Stimulated activated naive CD8-positive, alpha-beta T cell treated with anti-CD3 and anti-CD28 coated beads, Interleukin-15, amount 100 ng/mL, for 72 hours (primary cell): ENCODE data around the gene ACADS.

Source experiments
- ATAC-seq: fragments of 150-1000 bp; cut with Tn5 transposase; 2 replicates; pipeline ENCODE4 v1.10.0; 2021; ENCODE audit warnings: mild to moderate bottlenecking, moderate library complexity
- DNase-seq, 2 donors: peaks; one replicate each; pipeline ENCODE4 v3.0.0; 2021 to 2022
- H3K27ac Mint-ChIP-seq, 2 donors: one replicate each; pipeline ENCODE4 v1.8.0; 2022; ENCODE audit warnings: mild to moderate bottlenecking in 2 of 2, mixed read lengths in 2 of 2, moderate library complexity in 2 of 2
- H3K27me3 Mint-ChIP-seq: one replicate; pipeline ENCODE4 v1.8.0; 2022; ENCODE audit warnings: mixed read lengths
- H3K4me1 Mint-ChIP-seq: one replicate; pipeline ENCODE4 v1.8.0; 2022; ENCODE audit warnings: mild to moderate bottlenecking, mixed read lengths
- H3K4me3 Mint-ChIP-seq, 2 donors: one replicate each; pipeline ENCODE4 v1.8.0; 2022; ENCODE audit warnings: mild to moderate bottlenecking in 2 of 2, mixed read lengths in 2 of 2, moderate library complexity in 1 of 2
- H3K9me3 Mint-ChIP-seq, 2 donors: one replicate each; pipeline ENCODE4 v1.8.0; 2022; ENCODE audit warnings: mixed read lengths in 2 of 2

Gene ACADS

DNA sequence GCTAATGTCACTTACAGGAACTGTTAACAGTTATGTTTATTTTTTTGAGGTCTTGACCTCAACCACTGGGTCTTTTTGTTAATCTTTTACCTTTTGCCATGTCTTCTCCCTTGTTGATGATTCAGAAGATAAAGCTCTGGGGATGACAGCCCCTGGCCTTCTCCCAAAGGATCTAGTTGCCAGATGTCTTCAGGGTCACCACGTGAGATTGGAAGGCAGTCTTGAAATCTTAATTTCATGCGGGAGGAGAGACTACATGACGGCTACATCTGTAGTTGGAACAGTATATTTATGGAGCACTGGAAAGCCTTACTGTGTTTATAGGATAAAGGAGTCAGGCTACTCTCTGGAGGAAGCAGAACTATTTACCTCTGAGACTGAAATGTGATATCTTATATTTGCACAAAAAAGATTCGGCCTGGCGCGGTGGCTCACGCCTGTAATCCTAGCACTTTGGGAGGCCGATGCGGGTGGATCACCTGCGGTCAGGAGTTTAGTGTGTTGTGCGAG is 33.0 kb upstream of the ACADS start:
- peaks cover 59% of the 10 kb centered on the region for H3K4me1 Mint-ChIP-seq
- peak overlapping the region in 1 of 2 donors; percentile 51 for H3K27ac Mint-ChIP-seq
- ATAC-seq = no peak
- H3K9me3 Mint-ChIP-seq = no peaks in the 10 kb centered on the region
- no peak overlapping the region for H3K4me3 Mint-ChIP-seq
- no peaks in the 10 kb centered on the region for H3K27me3 Mint-ChIP-seq
- DNase-seq = no peak

DNA sequence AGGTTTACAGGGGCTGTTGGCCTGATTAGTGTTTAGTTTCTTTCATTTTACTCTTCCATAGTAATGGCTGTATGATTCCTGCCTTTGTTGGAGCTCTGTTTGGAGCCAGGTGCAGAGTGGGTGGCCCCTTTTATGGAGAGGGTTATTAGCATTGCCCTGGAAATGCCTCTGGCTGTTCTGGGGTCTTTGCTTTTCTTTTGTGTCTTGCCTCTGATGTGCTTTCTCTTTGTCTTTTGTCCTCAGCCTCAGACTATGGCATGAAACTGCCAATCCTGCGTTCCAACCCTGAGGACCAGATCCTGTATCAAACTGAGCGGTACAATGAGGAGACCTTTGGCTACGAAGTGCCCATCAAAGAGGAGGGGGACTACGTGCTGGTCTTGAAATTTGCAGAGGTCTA is 31.8 kb upstream of the ACADS start:
- no peak for DNase-seq
- no peak overlapping the region for H3K4me3 Mint-ChIP-seq
- no peak for ATAC-seq
- peak overlapping the region in 1 of 2 donors; percentile 2 for H3K27ac Mint-ChIP-seq
- H3K9me3 Mint-ChIP-seq = no peaks in the 10 kb centered on the region
- H3K4me1 Mint-ChIP-seq = peaks cover 47% of the 10 kb centered on the region
- H3K27me3 Mint-ChIP-seq = no peaks in the 10 kb centered on the region

DNA sequence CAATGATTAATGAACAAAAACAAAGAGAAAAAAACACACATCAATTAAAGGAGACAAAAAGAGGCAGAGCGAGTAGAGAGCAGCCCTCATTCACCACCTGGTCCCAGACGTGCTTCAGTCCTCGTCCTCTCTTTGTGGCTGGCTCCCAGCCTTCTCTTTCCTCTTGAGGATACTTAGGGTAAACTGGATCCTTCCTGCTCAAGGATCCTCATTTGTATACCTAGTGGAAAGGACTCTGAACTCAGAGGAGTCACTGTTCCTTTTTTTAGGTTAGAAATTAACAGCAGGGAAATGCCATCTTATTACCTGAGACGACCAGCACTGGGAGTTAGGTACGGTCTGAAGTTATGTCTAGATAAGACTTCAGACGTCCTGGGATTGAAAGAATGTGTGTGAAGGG is 29.0 kb upstream of the ACADS start:
- H3K9me3 Mint-ChIP-seq = no peaks in the 10 kb centered on the region
- H3K4me1 Mint-ChIP-seq = peaks cover 22% of the 10 kb centered on the region
- no peak overlapping the region for H3K27ac Mint-ChIP-seq
- no peaks in the 10 kb centered on the region for H3K27me3 Mint-ChIP-seq
- DNase-seq (no peak), ATAC-seq (no peak)
- no peak overlapping the region for H3K4me3 Mint-ChIP-seq

DNA sequence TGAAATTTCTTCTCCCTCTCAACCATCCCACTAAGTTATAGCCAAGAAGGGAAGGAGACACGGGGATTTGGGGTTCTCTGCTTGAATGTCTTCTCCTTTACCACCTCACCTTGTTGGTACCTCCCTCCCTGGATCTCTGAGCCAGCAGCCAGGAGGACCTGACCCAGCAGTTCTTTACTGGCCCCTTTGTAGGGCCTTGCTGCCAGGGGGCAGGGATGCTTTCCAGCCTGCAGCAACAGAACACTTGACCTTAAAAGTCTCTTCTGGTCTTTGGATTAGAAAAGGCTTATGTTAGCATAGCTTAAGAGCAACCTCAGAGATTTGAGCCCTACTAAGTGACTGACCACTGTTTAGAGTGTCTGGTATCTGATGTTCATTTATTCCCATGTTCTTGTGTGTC is 28.3 kb upstream of the ACADS start:
- Mint-ChIP-seq H3K4me3 (no peak overlapping the region), H3K27me3 (no peaks in the 10 kb centered on the region), H3K27ac (no peak overlapping the region), H3K4me1 (peaks cover 16% of the 10 kb centered on the region), H3K9me3 (no peaks in the 10 kb centered on the region)
- no peak for ATAC-seq
- no peak for DNase-seq

DNA sequence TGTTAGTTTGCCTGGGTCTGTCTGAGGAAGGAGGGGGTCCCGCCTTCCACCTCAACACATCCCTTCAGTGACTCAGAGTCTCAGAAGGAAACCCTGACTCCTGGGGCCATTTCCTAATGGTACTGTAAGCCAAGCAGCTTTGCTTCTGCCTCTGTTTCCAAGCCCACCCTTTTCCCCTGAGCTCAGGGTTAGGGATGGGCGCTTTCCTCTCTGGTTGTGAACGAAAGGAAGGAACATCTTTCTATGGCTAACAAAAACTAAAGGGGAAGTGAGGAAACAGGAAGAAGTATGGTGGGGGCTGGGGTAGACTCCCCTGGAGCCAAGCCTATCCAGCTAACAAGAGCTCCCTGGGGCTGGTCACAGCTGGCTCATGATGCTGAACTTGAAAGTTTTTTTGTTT is 27.0 kb upstream of the ACADS start:
- Mint-ChIP-seq H3K4me1 (peaks cover 4% of the 10 kb centered on the region), H3K27ac (peak overlapping the region in 1 of 2 donors; percentile 44), H3K27me3 (no peaks in the 10 kb centered on the region), H3K4me3 (no peak overlapping the region), H3K9me3 (no peaks in the 10 kb centered on the region)
- ATAC-seq (no peak), DNase-seq (no peak)

DNA sequence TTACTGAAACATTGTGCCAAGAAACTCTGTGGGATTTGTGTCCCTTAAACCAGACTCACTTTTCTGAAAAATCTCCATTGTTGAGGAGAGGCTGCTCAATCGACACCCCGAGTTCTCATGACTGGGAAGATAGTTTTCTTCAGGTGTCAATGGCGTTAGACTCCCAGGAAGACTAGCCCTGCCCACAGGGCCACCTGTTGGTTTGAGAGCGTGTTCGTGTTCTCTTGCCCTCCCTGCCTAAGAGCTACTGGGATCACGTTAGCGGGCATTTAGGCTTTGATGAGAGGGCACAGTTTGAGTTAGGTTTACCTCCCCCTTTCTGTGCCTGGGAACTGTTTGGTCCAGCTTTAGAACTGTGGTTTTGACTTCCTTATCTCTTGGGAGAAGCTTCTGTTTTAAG is 26.1 kb upstream of the ACADS start:
- Mint-ChIP-seq H3K27me3 (no peaks in the 10 kb centered on the region), H3K27ac (no peak overlapping the region), H3K4me3 (no peak overlapping the region), H3K4me1 (no peaks in the 10 kb centered on the region), H3K9me3 (no peaks in the 10 kb centered on the region)
- DNase-seq = no peak
- no peak for ATAC-seq

DNA sequence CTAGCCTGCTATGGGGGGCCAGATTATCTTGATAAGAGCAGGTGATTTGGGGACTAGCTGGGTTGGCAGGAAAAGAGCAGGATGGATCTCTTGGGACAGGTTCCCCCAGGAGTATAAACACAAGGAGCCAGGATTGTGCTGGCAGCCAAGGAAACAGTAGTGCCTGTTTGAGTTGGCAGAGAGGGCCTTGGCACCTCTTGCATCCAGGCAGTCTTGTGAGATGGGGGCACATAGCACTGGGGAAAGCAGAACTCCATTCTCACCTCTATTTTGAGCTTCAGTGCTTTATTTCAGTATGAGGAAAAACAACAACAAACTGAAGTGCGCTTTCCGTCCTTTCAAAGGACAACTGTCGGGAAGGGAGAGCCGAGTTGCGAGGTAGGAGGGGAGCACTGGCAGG is 24.7 kb upstream of the ACADS start:
- H3K4me1 Mint-ChIP-seq = no peaks in the 10 kb centered on the region
- H3K27me3 Mint-ChIP-seq = no peaks in the 10 kb centered on the region

DNA sequence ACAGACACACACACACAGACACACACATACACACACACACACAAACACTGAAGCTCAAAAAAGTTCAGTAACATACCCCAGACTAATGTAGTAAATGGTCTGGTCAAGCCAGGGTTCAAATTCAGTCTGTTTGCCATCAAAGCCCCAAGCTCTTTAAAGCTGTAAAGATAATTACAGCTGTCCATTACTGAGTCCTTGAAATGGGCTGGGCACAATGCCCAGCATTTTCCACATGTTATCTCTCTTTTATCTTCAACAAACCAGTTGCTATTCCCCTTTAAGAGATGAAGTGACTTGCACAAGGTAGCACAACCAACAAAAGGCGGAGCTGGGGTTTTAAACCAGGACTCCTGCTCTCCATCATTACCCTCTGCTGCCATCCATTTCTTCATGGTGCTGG is 23.0 kb upstream of the ACADS start:
- H3K4me3 Mint-ChIP-seq = no peak overlapping the region
- H3K9me3 Mint-ChIP-seq = no peaks in the 10 kb centered on the region
- no peaks in the 10 kb centered on the region for H3K27me3 Mint-ChIP-seq
- no peaks in the 10 kb centered on the region for H3K4me1 Mint-ChIP-seq
- DNase-seq (no peak), ATAC-seq (no peak)
- H3K27ac Mint-ChIP-seq = peak overlapping the region in 1 of 2 donors; percentile 42

More for the DNA sequence above, 24.7 kb upstream of the ACADS start:
- Mint-ChIP-seq H3K4me3 (no peak overlapping the region), H3K9me3 (no peaks in the 10 kb centered on the region), H3K27ac (peak overlapping the region in 1 of 2 donors; percentile 71)
- DNase-seq (no peak), ATAC-seq (no peak)

DNA sequence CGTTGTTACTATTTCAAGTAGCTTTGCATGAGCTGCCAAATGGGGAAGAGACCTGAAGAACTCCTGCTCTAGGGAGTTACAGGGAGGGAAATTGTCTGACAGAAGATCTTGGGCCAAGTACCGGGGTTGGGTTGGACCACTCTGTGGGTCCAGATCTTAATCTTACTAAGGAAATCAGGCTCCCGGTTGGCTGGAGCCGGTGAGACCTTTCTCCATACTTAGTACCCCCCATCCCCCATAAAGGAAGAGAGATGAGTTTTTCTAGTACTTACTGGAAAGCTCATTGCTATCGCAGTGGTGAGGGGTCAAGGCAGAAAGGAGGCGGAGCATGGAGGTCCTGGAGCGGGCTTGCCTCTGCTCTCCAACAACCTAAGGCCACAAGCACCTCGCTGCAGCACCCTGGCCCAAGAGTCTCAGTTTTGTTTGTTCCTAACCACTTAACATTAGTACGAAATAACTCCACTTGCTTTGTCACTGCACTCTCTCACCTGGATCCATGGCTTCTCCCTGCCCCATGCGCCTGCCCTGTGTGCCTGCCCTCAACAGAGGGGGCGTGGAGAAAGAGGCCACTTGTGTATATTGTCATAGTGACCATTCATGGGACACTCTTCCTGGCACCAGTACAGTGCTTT is 22.2 kb upstream of the ACADS start:
- ATAC-seq (no peak), DNase-seq (no peak)
- no peaks in the 10 kb centered on the region for H3K27me3 Mint-ChIP-seq
- H3K27ac Mint-ChIP-seq = no peak overlapping the region
- H3K9me3 Mint-ChIP-seq = no peaks in the 10 kb centered on the region
- H3K4me3 Mint-ChIP-seq = no peak overlapping the region
- no peaks in the 10 kb centered on the region for H3K4me1 Mint-ChIP-seq

DNA sequence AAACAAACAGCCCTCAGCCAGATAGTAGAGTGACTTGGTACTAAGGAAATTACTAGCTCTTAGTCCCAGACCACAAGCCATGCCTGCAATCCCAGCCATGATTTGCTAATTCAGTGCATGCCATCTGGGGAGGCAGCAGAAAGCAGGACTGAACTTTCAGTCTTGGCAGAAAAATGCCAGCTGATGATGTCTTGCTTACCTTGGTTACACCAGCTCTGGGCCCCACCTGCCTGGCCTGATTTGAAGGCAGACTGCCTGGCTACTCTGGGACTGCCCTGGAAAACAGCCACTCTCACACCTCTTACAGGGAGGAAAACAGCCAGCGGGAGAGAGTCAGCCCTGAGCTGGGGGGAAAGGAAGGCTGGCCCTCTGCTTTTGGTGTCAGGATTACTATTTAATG is 20.0 kb upstream of the ACADS start:
- DNase-seq = no peak
- H3K4me3 Mint-ChIP-seq = no peak overlapping the region
- ATAC-seq = no peak
- H3K27me3 Mint-ChIP-seq = no peaks in the 10 kb centered on the region
- H3K4me1 Mint-ChIP-seq = peaks cover 7% of the 10 kb centered on the region
- H3K27ac Mint-ChIP-seq = no peak overlapping the region
- H3K9me3 Mint-ChIP-seq = no peaks in the 10 kb centered on the region

DNA sequence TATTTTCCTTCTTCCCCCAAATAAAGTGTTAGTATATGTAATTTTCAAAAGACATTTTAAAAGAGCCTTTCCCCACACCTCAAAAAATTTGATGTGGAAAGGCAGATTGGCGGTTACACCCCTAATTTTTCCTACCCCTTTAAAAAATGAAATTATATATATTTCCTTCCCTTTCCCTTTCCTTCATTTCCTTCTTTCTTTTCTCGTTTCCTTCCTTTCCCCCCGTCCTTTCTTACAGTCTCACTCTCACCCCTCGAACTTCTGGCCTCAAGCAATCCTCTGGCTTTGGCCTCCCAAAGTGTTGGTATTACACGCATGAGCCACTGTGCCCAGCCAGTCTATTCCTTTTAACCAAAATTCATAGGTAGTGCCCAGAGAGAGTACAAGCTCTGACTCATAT is 19.6 kb upstream of the ACADS start:
- no peak overlapping the region for H3K4me3 Mint-ChIP-seq
- no peaks in the 10 kb centered on the region for H3K27me3 Mint-ChIP-seq
- DNase-seq (no peak), ATAC-seq (no peak)
- peaks cover 7% of the 10 kb centered on the region for H3K4me1 Mint-ChIP-seq
- H3K27ac Mint-ChIP-seq = peak overlapping the region in 1 of 2 donors; percentile 68
- no peaks in the 10 kb centered on the region for H3K9me3 Mint-ChIP-seq

DNA sequence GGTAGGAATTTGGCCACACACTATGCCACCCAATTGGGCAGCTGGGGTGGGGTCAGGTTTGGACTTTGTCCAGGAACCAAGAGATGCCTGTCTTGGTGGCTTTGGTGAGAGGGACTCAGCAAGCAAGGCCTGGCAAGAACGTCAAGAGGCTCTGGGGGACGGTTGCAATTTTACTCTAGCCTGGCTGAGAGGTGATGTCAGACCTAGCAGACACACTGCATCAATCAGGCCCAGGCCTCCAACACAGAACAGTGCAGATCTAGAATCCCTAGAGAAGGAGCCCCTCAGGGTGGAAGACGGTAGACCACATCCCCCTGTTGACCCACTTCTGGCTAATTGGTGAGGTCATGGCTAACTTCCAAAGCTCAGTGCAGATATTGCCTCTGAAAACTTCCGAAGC is 17.0 kb upstream of the ACADS start:
- peaks cover 27% of the 10 kb centered on the region for H3K4me1 Mint-ChIP-seq
- no peak for DNase-seq
- H3K27me3 Mint-ChIP-seq = no peaks in the 10 kb centered on the region
- ATAC-seq = no peak
- no peak overlapping the region for H3K4me3 Mint-ChIP-seq
- H3K27ac Mint-ChIP-seq = no peak overlapping the region
- H3K9me3 Mint-ChIP-seq = no peaks in the 10 kb centered on the region

DNA sequence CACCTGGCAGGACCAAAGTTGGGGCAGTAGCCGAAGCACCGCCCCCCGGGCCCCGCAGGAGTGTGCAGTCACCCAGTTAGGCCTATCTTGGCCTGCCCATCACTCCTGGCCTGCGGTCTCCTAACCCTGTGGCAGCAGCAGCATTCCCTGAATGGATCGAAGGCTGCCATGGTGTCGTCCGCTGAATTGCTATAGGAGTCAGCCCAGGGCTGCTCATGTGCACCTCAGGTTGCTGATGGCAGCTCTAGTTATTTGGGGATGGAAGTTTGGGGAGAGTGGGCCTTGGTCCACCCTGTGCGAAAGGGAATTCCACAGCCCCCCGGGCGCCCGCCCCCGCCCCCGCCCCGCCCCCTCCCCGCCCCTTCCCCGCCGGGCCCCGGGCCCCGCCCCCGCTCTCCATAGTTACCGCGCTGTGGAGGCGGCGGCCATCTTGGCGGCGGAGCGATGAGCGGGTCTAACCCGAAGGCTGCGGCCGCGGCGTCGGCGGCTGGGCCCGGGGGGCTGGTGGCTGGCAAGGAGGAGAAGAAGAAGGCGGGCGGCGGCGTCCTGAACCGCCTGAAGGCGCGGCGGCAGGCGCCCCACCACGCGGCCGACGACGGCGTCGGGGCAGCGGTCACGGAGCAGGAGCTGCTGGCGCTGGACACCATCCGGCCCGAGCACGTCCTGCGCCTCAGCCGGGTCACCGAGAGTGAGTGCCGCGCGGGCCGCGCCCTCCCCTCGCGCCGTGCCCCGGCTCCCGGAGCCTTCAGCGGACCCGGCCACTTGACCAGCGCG is 15.4 kb upstream of the ACADS start, which contains the start of gene UNC119B:
TSS of gene UNC119B (plus strand) at position 428 of the 774 bp plus-strand sequence. CDS start at position 445, 17 bp downstream.
- Mint-ChIP-seq H3K9me3 (no peaks in the 10 kb centered on the region), H3K27me3 (no peaks in the 10 kb centered on the region), H3K27ac (peak within 1 kb of the TSS; percentile 90 to 91), H3K4me3 (peak within 1 kb of the TSS; percentile 84 to 92), H3K4me1 (peaks cover 31% of the 10 kb centered on the region)
- ATAC-seq (peak; percentile 86), DNase-seq (peak; percentile 68 to 72)

DNA sequence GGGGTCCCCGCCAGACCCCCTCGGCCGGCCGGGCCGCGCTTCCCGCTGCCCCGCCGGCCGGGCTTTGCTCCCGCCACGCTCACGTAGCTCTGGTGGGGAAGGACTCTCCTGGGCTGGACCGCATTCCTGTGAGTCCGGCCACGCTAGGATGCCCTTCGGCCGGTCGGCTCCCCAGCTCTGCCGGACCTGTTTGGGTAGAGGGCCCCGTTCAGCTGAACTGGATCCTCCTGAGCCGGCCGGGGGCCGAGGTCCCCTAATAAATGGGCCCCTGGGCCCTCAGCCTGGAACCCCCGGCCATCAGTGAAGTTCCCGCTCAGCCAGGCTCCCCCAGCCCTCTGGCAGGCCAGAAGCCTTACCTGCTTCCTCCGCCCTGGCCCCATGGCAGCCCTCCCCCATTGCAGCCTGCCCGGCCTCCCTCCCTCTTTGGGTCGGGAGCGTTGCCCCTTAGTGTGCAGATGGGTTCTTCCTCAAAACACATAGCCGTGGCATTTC is 14.8 kb upstream of the ACADS start:
- peaks cover 31% of the 10 kb centered on the region for H3K4me1 Mint-ChIP-seq
- DNase-seq = peak; percentile 15 to 31

DNA sequence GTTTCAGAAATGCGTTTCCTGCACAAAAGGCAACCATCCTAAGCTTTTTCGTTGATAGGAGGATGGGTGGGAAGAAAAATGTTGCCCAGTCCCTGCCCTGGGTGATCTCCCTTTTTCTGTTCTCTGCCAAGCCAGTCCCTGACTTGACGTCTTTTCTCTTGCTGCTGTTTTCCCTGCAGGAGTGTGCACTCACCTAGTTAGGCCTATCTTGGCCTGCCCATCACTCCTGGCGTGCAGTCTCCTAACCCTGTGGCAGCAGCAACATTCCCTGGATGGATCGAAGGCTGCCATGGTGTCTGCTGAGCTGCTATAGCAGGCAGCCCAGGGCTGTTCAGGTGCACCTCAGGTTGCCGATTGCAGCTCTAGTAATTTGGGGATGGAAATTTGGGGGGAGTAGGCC is 14.2 kb upstream of the ACADS start:
- Mint-ChIP-seq H3K4me3 (peak overlapping the region; percentile 84 to 92), H3K27ac (peak overlapping the region; percentile 90 to 91), H3K9me3 (no peaks in the 10 kb centered on the region), H3K4me1 (peaks cover 31% of the 10 kb centered on the region), H3K27me3 (no peaks in the 10 kb centered on the region)
- no peak for ATAC-seq
- DNase-seq = no peak

More for the DNA sequence above, 14.8 kb upstream of the ACADS start:
- Mint-ChIP-seq H3K4me3 (peak overlapping the region; percentile 84 to 92), H3K27ac (peak overlapping the region; percentile 90 to 91), H3K27me3 (no peaks in the 10 kb centered on the region), H3K9me3 (no peaks in the 10 kb centered on the region)
- peak; percentile 50 for ATAC-seq

DNA sequence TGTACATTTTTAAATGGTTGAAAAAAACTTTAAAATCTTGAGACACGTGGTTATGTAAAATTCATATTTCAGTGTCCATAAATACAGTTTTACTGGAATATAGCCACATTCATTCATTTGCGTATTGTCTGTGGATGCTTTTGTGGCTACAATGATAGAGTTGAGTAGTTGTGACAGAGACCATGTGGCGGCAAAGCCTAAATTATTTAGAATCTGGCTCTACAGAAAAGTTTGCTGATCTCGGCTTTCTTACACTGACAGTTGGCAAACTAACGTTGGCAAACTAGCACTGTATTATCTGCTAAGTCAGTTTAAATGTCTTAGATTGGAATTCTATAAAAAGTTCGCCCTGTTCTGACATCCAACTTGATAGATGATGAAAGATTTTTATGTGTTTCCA is 13.0 kb upstream of the ACADS start:
- H3K27me3 Mint-ChIP-seq = no peaks in the 10 kb centered on the region
- ATAC-seq (no peak), DNase-seq (no peak)
- H3K4me3 Mint-ChIP-seq = no peak overlapping the region
- no peaks in the 10 kb centered on the region for H3K9me3 Mint-ChIP-seq
- peaks cover 31% of the 10 kb centered on the region for H3K4me1 Mint-ChIP-seq
- H3K27ac Mint-ChIP-seq = no peak overlapping the region
